Posterior vena cava (tissue), 2 donors: ENCODE data around the gene ZNF292. TPM values are rescaled to one million over a fixed set of nuclear protein-coding genes. Genes with fewer than 3 reads are reported as not detected.
"Not testable (repeated sequence)": the region's sequence is repeated elsewhere in the genome, so short reads cannot be mapped to it uniquely, and the experiment has no call there.

Experiments
- DNase-seq: peaks from one replicate; pipeline ENCODE4 v3.0.0-alpha.2; 2020; ENCODE audit warnings: low spot score
- intact Hi-C, 2 donors: fragments of 100-400 bp; cut with DNase I; formaldehyde crosslinking; loops; one replicate each; pipeline versions ENCODE4 v1.14.1 to v1.14.2; 2022 to 2023
- total RNA-seq, 2 donors: library from RNA; stranded (reverse); fragmentation: NEBNext Ultra II Directional; extraction: Animal tissue kit (Norgen Biotek cat#: 25700); gene quantifications; one replicate each; pipeline ENCODE4 v1.2.1, GENCODE V29; 2021
- donor health status: DM: yes; HTN: yes; CAD: no.
- donor health status: DM: yes; HTN: yes; CAD: no.

Gene ZNF292
- total RNA-seq, 2 donors from 2014 or later: 46.5 to 61.2 TPM

DNA sequence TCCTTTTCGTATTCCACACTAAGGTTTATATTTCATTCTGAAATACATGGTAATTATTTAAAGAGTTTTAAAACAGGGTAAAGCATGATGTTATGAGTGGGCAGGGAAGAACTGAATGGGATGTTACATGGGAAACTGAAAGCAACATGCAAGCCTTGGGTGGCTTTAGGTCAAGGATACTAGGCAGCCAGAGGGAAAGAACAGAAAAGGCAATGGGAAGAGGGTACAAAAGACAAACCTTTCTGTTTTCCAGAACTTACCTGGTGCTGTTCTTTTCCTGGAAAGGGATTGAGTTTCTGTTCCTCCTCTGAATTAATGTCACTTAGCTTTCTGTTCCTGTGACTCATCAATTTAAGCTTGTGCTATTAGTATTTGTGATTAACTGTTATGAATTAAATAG is 95.9 kb downstream of the ZNF292 start:
- no peak for DNase-seq
- intact Hi-C loops: no loop called here

DNA sequence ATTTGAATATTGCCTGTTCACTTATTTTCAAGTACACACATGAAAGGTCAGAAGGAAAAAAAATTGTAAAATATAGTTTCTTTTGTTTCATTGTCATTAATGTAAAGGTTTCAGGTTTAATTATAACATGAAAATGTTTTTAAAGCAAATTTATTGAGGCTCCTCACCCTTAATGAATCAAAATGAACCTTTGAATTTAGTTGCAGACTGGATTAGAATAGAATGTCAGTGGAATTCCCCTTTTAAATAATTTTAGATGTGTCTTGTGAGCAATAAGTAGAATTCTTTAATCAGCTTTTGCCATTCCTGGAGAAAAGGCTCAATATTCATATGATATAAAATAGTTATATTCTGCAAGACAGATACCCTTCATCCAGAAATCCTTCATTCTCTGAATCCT is 96.4 kb downstream of the ZNF292 start:
- DNase-seq: no peak
- intact Hi-C loops: no loop called here

DNA sequence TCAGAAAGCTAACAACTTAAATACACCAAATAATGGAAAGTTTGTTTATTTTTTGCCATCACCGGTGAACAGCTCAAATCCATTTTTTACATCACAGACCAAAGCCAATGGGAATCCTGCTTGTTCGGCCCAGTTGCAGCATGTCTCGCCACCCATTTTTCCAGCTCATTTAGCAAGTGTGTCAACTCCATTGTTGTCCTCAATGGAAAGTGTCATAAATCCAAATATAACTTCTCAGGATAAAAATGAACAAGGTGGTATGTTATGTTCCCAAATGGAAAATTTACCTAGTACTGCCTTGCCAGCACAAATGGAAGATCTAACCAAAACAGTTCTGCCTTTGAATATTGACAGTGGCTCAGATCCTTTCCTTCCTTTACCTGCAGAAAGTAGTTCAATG is 101.7 kb downstream of the ZNF292 start:
- no peak for DNase-seq
- intact Hi-C loops: no loop called here

DNA sequence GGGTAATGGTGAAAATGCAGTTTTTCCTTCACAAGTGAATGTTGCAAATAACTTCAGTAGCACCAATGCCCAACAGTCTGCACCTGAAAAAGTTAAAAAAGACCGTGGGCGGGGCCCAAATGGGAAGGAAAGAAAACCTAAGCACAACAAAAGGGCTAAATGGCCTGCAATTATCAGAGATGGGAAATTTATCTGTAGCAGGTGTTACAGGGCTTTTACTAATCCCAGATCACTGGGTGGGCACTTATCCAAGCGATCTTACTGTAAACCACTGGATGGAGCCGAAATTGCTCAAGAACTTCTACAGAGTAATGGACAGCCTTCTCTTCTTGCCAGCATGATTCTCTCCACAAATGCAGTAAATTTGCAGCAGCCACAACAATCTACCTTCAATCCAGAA is 102.2 kb downstream of the ZNF292 start:
- DNase-seq: no peak
- intact Hi-C loops: no loop called here

DNA sequence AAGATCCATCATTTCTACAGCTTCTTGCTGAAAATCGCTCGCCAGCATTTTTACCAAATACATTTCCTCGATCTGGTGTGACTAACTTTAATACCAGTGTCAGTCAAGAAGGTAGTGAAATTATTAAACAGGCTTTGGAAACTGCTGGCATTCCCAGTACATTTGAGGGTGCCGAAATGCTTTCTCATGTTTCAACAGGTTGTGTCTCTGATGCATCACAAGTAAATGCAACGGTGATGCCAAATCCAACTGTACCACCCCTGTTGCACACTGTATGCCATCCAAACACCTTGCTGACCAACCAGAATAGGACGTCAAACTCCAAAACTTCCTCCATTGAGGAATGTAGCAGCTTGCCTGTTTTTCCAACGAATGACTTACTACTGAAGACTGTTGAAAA is 102.6 kb downstream of the ZNF292 start:
- intact Hi-C loops: no loop called here
- no peak for DNase-seq

DNA sequence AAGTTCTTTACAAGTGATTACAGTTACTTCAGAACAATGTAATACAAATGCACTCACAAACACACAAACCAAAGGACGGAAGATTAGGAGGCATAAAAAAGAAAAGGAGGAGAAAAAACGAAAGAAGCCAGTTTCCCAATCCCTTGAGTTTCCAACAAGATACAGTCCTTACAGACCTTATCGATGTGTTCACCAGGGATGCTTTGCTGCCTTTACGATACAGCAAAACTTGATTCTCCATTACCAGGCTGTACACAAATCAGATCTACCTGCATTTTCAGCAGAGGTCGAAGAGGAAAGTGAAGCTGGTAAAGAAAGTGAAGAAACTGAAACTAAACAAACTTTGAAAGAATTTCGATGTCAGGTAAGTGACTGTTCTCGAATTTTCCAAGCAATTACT is 104.4 kb downstream of the ZNF292 start:
- no peak for DNase-seq
- intact Hi-C loops: no loop called here

DNA sequence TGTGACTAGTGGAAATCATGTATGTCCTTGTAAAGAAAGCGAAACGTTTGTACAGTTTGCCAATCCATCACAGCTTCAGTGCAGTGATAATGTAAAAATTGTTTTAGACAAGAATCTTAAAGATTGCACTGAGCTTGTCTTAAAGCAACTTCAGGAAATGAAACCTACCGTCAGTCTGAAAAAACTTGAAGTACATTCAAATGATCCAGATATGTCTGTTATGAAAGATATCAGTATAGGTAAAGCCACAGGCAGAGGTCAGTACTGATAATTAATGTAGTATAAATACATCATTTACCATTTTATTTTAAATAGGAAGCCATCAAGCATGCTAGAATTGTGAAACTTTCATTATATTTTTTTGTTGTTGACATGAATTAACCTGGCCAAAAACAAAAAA is 106.2 kb downstream of the ZNF292 start:
- no peak for DNase-seq
- intact Hi-C loops: no loop called here

DNA sequence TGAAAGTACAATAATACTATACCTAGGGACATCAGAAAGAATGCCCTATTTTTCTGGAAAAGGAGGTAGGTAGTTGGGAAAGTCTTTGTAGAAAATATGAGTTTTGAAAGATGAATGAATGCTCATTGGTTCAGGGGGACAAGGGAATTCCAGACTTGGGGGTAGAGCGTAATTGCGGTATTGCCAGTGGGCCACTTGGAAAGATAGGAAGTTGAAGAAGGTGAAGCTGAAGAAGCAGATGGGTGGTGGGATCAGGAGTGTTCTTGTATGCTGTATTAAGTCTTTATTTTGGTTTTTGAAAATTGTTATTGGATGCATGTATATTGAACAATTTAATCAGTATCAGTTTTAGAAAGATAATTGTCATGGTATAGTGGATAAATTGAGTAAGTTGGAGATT is 109.1 kb downstream of the ZNF292 start:
- intact Hi-C loops: no loop called here

DNA sequence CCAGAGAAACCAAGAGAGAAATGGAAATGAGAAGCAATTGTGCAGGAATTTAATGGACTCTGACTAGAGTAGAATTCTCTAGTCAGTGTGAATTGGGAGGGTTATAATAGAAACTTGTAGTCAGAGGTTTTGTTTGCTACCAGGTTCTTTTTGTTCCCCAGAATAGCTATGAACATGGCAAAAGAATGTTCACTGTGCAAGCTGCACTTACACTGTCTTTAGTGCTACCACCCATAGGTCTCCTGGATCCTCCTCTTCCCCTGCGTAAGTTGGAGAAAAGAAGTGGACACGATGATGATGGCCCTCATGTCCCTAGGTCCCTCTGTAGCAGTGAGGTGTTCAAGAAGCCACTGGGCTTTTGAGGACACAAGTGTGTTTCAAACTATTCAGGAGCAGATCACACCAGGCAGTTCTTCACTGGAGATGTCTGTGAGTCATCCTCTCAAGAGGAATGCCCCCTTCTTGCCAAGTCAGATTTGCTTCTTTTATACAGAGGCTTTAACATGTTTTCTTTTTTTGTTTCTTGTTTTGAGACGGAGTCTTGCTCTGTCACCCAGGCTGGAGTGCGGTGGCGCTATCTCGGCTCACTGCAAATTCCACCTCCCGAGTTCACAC is 119.4 kb downstream of the ZNF292 start:
- intact Hi-C loops: no loop called here

More for the DNA sequence above, 109.1 kb downstream of the ZNF292 start:
- no peak for DNase-seq

DNA sequence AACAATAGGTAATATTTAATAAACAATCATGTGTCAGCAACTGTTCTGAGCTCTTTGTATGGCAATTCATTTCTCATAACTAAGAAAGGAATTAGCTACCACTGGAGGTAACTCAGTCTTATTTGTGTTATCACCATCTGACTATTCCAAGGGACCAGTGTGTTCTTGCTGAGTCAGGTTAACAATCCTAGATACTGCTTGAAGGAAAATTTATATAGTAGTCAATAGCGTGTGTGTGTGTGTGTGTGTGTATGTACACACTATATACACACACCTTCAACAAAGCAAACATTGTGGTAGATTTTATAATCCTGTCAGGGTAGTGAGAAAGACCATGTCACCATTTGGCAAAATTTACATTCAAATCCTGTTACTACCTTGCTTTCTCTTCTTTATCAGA is 121.3 kb downstream of the ZNF292 start:
- DNase-seq: no peak
- intact Hi-C loops: no loop called here

More for the DNA sequence above, 119.4 kb downstream of the ZNF292 start:
- DNase-seq: no peak

DNA sequence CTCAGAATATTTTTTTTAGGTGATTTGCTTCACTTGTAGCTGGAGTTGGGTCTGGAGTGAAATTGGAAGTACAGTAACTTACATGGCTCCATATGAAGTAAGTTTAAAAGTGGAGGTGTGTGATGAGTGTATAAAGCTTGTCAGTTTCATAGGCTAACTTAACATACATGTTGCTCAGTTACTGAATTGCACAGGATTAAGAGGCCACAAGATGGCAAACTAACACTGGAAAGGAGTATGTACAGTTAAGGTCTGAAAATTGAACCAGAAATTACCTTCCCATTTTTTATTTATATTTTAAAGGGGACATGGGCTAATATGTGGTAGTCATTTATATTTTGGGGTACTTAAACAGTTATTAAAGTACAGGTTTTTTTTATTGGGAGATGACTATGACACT is 121.8 kb downstream of the ZNF292 start:
- DNase-seq: no peak
- intact Hi-C loops: no loop called here

DNA sequence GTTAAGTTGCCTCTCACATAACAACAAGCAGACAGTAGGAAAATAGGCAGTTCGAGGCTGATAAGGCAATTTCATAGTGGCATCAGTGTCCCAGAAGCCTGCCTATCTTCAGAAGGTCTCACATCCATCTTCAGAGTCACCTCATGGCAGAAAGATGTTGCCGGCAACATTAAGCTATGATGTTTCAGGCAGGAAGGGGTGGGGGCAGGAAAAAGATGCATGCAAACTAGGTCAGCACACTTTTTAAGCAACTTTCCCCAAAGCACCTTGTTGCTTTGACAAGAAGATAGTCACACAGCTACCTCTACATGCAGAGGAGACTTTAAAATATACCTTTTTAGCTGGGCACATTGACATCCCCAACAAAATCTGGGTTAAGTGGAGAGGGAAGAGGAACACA is 123.8 kb downstream of the ZNF292 start:
- DNase-seq: no peak
- intact Hi-C loops: no loop called here

DNA sequence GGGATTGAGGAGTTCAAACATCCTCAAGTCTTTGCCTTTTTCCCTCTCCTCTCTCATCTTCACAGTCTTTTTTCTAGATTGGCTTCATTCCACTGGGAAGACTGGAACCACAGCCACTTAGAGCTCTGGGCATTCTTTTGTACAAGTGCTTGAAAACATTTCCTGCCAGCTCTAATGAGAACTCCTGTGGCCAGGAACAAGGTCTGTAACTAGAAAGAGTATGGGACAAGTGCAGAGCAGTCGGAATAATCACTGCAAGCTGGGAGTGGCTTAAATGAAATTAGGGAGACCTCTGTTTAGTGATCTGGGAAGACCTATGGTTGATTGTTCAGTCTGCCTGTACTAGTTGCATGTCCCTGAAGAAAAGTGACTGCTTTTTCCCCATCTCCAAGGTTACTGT is 126.1 kb downstream of the ZNF292 start:
- intact Hi-C loops: no loop called here
- no peak for DNase-seq

DNA sequence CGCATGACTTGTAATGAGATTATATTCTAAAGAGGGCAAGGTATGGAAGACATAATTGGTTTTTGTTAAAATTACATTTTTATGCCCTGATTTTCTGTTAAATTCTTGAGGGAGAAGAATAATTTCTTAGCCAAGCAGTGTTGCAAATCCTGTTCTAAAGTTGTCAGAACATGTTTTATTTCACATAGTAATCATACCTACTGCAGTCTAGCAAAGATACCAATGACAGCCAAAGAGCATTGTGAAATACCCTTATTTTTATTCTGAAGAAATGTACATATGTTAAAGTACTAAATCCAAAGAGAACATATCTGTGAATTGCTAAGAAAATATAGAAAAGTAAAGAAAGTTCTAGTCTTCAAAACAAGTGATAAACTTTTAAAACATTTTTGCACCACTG is 127.4 kb downstream of the ZNF292 start:
- no peak for DNase-seq
- intact Hi-C loops: no loop called here

DNA sequence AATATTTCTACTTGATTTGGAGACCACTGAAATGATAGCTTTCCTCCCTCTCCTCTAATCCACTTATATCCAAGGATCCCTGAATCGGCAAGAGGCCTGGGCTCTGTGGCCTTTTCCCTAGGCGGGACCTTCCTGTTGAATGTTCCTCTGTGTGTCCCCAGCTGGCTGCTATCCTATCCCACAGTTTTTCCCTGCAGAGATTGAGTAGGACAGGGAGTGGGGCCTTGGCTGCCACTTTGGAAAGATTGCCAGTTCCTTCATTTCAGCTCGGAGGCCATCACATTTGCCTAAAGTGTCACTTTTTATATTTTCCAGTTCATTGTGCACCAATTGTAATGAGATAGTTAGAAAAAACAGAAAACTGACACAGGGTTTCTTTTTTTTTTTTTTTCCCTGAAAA is 128.1 kb downstream of the ZNF292 start:
- intact Hi-C loops: no loop called here
- no peak for DNase-seq

DNA sequence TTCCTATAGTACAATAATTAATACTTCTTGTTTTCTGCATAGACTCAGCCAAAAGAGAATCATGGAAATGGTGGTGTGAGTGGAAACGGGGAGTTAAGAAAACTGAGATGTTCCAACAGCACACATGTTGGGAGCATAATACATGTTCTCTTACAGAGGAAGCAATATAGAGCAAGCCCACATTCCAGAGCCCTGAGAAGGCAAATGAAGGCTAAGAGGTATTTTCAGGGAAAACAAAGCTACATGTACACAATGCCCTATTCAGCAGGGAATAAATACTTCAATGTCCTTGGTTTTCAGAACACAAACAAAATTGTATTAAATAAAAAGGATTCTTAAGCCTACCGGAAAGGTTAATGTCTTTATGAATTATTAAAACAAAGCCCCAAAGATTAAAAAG is 131.9 kb downstream of the ZNF292 start:
- no peak for DNase-seq
- intact Hi-C loops: no loop called here

DNA sequence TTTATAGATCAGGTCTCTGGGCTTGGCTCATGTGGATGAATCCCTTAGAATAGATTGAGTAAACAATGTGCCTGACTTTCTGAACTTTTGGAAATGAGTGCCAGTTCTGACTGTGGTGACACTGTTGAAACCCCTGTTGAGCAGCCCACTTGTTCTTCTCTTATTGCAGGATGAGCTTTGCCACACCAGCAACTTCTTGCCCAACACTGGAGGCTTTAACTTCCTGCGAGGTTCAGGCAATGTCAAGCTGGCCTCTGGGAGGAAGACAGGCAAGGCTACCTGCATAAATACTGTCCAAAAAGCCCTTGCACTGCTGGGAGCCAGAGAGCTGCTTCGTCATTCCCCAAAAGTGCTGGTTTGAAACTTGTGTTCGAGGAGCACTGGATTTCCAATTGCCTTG is 134.2 kb downstream of the ZNF292 start:
- intact Hi-C loops: no loop called here
- DNase-seq: no peak

DNA sequence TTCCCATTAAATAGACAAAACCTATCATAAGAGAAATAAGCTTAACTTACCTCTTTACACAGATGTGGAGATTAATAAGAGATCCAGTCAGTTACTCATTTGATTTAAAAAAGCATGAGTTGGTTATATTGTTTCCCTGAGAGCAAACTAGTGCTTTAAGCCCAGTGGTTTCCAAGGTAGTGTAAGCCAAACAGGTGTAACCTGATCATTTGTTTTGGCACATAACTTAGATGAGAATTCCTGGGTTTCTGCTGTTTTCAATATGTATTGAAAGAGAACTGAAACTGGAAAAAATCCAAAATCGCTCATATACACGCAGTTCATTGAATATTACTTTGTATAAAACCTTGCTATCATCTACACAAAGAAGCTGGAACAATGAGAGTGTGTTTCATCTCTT is 136.5 kb downstream of the ZNF292 start:
- no peak for DNase-seq
- intact Hi-C loops: no loop called here

DNA sequence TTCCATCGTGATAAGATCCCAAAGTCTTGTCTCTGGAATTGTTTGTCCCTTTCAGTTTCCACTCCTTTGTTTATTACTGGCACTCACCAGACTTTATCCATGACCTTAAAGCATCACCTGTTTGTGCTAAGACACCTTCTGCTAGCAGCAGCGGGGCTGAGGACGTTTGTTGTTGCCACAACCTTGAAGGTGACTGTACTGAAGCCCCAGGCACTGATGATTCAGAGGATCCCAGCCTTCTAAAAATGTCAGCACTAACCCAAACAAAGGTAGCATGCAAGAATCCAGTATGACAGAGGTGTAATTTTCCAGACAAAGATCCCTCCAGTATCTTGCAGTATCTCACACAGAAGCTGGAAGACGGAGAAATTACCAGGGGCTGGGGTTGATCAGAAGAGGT is 138.2 kb downstream of the ZNF292 start:
- DNase-seq: no peak
- intact Hi-C loops: no loop called here

DNA sequence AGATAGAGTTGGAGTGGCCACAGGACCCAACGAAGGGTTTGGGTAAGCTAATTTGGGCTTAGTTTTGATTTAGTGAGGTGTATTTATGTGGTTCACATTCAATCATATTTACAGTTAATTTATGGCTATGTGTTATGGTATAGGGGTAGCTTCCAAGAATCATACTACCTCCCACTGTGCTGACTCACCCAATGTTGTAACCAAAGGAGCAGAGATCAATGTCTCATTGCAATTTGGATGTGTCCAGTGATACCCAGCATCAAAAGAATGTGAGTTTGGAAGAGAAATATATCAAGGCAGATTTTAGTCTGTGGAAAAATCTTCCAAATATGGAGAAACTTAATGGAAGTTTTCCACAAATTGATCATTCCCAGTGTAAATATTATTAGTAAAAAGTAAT is 141.8 kb downstream of the ZNF292 start:
- DNase-seq: no peak
- intact Hi-C loops: no loop called here

DNA sequence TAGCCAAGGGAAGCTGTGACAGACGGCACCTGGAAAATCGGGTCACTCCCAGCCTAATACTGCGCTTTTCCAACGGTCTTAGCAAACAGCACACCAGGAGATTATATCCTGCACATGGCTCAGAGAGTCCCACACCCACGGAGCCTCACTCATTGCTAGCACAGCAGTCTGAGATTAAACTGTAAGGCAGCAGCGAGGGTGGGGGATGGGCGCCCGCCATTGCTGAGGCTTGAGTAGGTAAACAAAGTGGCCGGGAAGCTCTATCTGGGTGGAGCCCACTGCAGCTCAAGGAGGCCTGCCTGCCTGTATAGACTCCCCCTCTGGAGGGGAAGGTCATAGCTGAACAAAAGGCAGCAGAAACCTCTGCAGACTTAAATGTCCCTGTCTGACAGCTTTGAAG is 145.9 kb downstream of the ZNF292 start:
- peak; percentile 81 for DNase-seq
- intact Hi-C loops: not testable (repeated sequence)

DNA sequence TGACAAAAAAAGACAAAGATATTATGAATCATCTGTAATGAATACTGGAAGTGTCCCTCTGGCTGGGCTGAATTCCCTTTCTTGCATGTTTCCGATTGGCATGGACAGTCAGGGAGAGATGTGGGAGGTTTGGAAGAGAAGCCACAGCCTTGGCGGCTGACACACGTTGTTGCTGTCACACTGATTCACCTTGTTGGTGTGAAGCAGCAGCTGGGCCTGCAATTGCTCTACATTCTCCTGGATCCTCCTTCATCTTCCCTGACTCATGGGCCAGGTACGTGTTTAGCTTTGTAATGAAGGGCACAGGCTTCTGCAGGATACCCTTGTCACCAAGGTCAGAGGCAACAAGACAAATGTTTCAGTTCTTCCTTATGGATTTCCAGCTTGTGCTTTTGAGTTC is 153.6 kb downstream of the ZNF292 start:
- no peak for DNase-seq
- intact Hi-C loops: no loop called here
